Measurements from ENCODE around the gene MALT1.

DNA sequence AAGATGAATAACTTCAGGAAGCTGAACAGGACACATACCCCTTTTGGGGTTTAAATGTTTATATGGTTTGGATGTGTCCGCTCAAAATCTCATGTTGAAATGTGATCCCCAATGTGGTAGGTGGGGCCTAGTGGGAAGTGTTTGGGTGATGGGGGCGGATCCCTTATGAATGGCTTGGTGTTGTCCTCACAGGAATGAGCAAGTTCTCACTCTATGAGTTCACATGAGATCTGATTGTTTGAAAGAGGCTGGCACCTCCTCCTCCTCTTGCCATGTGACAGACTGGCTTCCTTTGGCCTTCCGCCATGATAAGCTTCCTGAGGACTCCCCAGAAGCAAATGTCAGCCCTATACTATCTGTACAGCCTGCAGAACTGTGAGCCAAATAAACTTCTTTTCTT lies 104.8 kb downstream of the MALT1 start:
- TF ChIP-seq, protein P1, sequence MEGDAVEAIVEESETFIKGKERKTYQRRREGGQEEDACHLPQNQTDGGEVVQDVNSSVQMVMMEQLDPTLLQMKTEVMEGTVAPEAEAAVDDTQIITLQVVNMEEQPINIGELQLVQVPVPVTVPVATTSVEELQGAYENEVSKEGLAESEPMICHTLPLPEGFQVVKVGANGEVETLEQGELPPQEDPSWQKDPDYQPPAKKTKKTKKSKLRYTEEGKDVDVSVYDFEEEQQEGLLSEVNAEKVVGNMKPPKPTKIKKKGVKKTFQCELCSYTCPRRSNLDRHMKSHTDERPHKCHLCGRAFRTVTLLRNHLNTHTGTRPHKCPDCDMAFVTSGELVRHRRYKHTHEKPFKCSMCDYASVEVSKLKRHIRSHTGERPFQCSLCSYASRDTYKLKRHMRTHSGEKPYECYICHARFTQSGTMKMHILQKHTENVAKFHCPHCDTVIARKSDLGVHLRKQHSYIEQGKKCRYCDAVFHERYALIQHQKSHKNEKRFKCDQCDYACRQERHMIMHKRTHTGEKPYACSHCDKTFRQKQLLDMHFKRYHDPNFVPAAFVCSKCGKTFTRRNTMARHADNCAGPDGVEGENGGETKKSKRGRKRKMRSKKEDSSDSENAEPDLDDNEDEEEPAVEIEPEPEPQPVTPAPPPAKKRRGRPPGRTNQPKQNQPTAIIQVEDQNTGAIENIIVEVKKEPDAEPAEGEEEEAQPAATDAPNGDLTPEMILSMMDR (conservative IDR thresholded peaks at IDR 0.05; ENCODE audit: low read length) = no peak
- TF ChIP-seq EZH2phosphoT487 (IDR thresholded peaks at IDR 0.05; ENCODE audit: borderline replicate concordance, low read depth, low read length) = no peak

Measured in OCI-LY7 (cell line).